VCaP (cell line): Measurements from ENCODE around the gene STRN3.
"Not testable (repeated sequence)": the region's sequence is repeated elsewhere in the genome, so short reads cannot be mapped to it uniquely, and the experiment has no call there.

Source experiments
- H3K27ac ChIP-seq: fragments of 450-650 bp; 2 replicates; pipeline ENCODE4 v1.5.1; 2017
- CTCF ChIP-seq: fragments of 450-650 bp; conservative IDR thresholded peaks from 2 replicates; pipeline ENCODE4 v1.5.1; 2017; ENCODE audit warnings: mild to moderate bottlenecking, moderate library complexity

STRN3 gene

GRCh38 chr14:31059152-31059924 lies 33.2 kb upstream of the STRN3 start:
- peak overlapping the region; percentile 39 for H3K27ac ChIP-seq
- TF ChIP-seq CTCF: no peak

GRCh38 chr14:31057701-31058364 lies 31.7 kb upstream of the STRN3 start:
- H3K27ac ChIP-seq: peak overlapping the region; percentile 39
- no peak for TF ChIP-seq CTCF

GRCh38 chr14:31057035-31057434 lies 30.9 kb upstream of the STRN3 start:
- TF ChIP-seq CTCF: no peak
- no peak overlapping the region for H3K27ac ChIP-seq

GRCh38 chr14:31052905-31053586 lies 26.9 kb upstream of the STRN3 start:
- H3K27ac ChIP-seq: not testable (repeated sequence)

- no peak overlapping the region for H3K27ac ChIP-seq
- no peak for TF ChIP-seq CTCF
Observed at GRCh38 chr14:31051511-31051910, 25.3 kb upstream of the STRN3 start.

GRCh38 chr14:31051023-31051422 lies 24.8 kb upstream of the STRN3 start:
- no peak overlapping the region for H3K27ac ChIP-seq
- no peak for TF ChIP-seq CTCF

- H3K27ac ChIP-seq: no peak overlapping the region
Observed at GRCh38 chr14:31047503-31047902, 21.3 kb upstream of the STRN3 start.

More at GRCh38 chr14:31047503-31047902, 21.3 kb upstream of the STRN3 start:
- no peak for TF ChIP-seq CTCF
